Bone marrow (tissue), 2 donors: ENCODE data around the gene COL9A2.

Experiments used
- DNase-seq, 2 donors: peaks; one replicate each; lab custom pipeline; 2025; lab: John Stamatoyannopoulos, UW

The COL9A2 gene

DNA sequence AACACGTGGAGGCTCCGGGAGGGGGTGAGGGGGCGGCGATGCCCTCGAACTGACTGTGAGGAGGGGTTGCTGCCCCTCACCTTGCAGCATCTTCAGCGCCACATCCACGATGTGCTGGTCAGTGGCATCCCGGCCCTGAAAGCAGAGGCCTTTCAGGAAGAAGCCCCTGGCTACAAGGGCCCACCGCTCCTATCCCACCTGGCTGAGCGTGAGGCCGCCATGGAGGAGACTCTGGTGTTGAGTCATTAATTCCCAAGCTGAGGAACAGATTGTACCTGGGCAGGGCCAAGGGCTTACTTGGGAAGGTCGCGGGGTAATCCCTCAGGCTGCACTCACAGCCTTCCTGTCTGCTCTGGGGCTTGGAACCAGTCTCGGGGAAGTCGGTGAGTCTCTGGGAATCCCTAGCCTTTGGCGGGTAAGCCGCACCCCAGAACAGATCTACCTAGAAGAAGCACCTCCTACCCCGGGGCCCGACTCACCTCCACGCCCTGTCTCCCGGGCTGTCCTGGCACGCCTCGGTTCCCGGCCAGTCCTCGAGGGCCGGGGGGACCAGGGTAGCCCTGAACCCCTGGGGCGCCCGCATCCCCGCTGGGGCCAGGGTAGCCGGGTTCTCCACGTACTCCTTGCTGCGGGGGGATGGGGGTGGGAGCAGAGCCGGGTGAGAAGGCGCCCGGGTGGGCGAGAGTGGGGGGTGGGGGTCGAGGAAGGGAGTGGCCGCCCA is 13.9 kb downstream of the COL9A2 start:
- no peak for DNase-seq

DNA sequence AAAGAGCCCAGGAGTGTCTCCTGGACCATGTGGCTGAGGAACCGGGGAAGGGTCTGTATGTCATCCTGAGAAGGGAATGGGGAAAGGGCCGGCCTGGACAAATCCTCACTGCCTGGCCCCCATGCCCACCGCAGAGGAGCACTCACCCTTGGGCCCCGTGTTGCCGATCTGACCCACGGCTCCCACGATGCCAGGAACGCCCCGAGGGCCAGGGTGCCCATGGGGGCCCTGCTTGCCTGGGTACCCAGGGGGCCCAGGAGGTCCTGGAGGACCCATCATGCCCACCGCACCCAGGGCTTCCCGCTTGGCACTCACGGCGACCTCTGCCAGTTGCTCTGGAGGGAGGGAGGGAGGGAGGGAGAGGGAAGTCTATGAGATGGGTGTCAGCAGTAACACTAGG is 14.6 kb downstream of the COL9A2 start:
- DNase-seq: no peak

DNA sequence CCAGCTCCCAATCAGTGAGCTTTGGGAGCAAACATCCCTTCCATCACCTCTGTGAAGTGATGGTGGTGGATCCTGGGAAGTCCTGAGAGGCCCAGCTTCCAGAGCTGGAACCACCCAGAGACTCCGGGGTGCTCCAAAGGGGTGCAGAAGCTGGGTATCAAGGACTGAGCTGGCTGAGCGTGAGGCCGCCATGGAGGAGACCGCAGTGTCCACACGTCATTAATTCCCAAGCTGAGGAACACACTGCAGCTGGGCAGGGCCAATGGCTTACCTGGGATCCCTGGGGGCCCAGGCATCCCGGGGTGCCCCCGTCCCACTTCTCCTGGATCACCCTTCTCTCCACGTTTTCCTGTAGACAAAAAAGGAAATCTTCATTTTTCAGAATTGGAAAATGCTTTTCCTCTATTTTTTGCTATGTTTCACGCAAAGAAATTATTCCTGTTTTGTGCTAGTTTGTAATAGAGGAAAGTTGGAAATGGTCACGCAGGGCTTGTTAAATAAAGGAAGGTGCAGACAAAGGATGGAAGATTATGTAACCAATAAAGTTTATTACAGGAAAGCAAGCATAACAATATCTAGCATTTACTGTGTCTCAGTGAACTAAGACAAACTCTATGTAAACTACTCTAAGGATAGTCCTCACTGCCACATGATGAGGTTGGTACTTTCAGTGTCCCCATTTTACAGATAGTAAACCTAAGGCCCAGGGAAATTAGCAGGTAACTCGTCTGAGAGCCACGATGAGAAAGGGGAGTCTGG is 15.4 kb downstream of the COL9A2 start:
- DNase-seq: no peak

DNA sequence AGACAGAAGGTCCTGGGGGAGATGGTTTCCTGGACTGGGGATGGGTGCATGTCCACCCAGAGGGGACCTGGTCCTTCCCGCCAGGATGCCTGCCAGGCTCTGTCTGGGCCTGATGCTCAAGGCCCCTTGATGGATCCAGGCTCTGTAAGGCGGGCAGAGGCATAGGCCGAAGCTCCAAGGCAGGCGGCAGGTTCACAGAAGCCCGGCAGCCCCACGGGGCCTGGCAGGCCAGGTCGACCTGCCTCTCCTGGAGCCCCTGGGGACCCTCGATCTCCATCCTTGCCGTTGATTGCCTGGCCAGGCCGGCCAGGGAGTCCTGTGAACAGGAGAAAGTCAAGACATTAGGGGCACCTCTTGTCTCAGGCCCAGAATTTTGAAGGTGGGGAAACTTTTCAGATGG is 16.0 kb downstream of the COL9A2 start:
- DNase-seq: no peak

DNA sequence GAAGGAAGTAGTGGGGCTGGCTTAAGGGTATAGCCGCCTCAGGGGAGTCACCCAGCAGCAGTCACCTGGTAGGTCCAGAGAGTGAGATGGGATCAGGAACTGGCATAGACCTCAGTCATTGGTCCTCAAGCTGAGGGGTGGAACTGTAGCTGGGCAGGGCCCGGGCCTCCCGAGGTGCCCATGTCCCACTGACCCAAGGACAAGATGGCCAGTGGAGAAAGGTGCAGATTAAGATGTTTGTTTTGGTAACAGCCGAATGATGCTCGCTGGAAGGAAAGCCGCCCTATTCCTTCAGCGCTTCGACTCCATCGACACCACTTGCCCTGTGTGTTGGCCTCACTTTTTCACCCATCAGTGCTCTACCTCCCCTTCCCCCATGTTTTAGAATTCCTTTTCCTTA is 16.4 kb downstream of the COL9A2 start:
- DNase-seq: no peak

DNA sequence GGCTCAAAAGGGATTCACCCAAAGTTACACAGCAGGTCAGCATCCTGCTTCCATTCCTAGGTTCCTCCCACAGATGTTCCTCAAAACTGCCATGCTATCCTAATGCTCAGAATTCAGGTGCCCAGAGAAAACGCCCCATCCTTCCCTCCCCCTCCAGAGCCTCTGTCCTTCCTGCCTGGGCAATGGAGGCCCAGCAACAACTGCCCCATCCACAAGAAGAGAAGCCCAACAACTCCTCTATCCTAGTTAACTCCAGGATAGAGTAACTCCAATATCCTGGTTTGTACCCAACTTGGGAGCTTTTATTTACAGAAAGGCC is 16.9 kb downstream of the COL9A2 start:
- DNase-seq: no peak

DNA sequence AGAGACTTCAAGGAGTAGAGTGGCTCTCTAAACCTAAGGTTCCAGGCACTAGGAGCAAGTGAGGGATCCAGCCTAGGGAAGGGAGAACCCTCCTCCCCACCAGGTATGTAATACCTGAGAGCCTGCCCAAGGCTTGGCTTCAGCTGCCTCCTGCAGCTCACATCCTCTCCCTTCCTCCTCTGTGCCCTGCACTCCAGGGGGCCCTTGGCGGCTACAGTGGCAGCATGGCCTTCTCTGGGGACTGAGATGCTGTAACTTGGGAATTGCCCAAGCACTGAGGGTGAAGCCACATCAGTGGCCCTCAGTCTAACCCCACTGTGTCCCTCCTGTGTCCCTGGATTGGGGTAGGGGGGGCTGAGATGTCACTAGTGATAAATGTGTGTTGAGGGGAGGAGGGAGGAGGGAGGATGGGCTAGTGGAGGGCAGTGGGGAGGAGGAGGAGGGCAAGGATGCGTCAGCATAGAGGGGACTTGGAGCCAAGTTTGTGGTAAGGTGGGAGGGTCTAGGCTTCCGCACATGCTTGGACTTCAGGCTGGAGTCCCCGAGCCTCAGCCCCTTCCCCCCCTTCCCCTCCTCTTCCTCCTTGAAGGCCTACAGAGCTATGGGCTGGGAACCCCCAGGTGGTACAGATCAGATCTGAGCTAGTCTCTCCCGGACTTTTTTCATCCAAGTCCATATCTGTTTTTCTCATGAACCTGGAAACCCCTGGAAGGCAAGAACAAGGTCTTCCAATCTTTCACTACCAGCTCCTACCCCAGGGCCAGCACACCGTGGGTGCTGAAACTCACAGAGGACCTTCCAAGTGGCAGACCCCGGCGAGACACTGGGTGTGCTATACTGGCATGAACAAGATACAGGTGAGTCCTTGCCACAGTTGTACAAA is 17.5 kb downstream of the COL9A2 start:
- no peak for DNase-seq

DNA sequence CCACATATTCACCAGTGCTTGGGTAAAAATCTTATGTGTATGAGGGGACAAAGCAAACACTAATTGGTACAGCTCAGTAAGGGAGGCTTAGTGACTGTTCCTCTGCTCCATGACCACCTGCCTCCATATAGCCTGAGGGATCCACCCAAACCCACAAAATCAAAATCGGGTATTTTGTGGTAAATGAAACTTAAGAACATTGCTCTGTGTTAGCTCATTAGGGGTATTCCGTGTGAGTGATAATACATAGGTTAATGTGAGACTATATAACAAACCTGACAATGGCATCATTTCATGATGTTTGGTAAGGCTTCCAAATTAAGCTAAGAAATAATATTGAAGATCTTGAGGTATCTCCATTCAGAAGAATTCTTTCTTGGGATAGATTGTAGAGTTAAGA is 25.8 kb downstream of the COL9A2 start:
- DNase-seq: no peak

DNA sequence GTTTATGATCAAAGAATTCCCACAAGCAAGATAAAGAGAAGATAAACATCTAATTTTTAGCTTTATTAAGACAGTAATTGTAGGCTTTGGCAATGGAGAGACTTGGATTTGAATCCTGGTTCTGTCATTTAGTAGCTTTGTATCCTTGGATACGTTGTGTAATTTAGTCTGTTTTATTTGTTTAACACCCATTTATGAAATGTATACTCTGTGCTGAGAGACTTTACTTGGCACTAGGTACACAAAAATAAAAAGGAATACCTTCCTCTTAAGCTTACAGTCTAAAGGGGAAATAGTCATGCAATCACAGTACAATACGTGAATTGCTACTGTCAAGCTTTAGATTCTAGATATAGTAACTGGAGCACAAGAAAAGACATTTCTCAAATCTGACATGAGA is 35.2 kb downstream of the COL9A2 start:
- no peak for DNase-seq

DNA sequence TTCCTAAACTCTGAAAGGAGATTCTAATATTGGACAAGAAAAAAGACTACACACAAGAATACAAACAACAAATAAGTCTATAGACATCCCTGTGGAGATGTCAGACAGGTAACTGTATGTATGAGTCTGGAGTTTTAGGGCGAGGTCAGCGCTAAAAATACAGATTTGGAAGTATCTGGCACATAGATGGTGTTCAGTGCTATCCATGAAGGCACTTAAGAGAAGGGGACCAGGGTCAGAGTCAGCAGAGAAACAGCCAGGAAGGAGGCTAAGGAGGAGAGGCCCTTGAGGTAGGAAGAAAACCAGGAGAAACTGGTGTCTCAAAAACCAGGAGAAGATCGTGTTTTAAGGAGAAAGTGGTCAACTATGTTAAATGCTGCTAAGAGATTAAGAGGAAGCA is 41.0 kb downstream of the COL9A2 start:
- no peak for DNase-seq

DNA sequence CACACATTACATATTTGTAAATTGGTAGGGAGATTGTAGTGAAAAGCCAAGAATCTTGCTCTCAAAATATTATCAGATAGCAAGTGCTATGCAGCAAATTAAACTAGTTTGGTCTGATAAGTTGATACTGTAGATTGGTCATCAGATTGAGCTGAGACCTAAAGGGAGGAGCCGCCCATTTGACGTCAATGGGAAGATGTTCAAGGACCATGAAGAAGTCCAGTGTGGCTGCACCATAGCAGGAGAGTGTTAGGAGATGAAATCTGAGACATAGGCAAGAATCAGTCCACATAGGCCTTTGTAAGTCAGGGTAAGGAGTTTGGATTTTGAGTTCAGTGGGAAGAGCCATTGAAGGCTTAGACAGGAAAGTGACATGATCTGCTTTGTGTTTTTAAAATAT is 42.8 kb downstream of the COL9A2 start:
- DNase-seq: no peak

DNA sequence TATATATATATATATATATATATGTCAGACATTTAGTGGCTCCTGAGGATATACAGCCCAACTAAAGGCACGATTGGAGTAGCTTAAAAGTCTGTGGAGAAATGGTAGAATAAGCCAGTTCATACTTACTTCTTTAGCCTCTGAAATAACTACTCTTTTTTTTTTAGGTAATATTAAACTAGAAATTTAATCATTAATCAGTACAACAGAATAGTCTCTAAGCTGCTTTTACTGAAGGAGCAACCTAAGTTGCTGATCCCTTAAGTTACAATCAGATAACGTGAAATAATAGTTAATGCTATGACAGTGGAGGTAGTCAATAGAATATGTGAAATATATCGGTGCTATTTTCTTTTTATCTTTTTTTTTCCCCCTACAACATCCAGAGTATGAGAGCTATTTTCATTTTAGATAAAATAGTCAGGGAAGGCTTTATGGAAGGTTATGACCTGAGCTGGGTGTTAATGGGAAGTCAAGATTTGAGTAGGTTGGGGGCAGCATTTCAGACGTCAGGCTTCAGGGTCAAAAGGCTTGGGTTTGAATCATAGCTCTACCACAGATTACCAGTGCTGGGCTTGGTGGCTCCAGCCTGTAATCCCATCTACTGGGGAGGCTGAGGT is 43.4 kb downstream of the COL9A2 start:
- DNase-seq: no peak

DNA sequence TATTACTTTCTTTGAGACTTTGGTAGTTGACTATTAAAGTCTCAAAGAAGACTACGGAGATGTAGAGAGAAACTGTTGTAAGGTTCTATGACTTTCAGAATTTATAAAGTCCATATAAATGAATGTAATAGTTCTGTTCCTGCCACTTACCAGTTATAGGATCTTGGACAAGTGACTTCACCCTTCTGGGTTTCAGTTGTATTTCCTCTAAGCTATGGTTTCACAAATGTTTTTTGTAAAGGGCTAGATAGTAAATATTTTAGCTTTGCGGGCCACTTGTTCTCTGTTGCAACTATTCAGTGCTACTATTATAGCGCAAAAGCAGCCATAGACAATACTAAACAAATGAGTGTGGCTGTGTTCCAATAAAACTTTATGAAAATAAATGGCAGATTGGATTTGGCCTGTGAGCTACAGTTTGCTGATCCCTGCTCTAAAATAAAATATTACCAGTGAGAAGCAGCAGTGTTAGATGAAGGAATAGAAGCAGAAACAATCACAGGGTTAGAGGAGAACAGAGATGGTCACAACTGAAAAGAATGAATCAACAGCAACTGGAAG is 44.4 kb downstream of the COL9A2 start:
- DNase-seq: no peak

DNA sequence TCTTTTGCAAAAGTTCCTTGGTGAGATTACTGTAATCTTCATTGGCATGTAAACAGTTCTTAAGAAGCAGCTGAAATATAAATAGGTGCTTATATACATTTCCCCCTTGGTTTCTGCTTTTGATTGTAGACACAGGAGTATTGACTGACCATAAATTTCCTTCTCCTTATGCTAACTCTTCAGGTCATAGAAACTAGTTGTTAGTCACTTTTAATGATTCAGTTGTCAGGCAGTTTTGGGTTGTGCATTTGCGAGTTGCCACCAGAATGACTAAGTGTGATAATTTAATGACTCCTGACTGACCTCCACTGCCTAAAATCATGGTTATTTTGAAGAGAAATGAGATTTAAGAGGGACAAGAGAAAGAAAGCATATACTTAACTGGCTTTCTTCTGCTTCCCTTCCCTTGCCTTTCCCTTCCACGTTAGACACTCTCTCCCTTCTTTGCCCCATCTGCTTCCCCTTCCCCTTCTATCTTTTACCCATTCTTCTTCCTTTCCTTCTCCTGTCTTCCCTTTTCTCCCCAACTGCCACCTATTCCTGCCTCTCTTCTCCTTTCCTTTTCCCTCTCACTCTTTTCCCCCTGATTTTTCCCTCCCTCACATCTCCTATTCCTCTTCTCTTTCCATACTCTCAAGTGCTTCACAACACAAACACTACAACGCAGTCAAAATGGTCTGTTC is 46.8 kb downstream of the COL9A2 start:
- no peak for DNase-seq

DNA sequence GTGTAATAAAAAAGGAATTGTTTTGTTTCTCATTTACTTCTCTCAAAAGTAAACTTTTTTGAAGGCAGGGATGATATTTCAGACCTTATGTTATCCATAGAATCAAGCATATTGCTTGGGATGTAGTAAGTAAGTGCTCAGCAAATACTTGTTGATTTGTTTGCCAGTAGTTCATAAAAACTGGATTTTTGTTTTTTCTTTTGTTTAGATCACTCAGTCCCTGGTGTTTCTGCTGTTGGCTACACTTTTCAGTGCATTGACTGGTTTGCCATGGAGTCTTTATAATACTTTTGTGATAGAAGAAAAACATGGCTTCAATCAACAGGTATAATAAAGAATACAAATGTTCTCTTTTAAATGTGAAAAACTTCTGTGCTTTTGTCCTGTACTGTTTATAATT is 48.9 kb downstream of the COL9A2 start:
- DNase-seq: no peak

DNA sequence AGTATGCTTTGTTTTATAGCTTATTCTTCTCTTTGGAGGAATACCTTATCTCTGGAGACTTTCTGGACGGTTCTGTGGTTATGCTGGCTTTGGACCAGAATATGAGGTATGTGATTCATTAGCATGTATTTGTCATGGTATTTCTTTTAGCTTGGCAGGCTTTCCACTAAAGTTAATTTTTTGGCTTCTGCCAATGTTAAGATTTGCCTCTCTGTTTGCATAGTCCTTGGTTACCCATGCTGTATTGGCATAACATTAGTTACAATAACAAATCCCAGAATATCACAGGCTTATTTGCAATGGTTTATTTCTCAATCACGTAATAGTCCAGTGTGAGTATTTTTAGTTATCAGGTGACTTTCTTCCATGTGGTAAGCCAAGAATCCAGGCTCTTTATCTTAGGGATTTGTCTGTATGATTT is 49.3 kb downstream of the COL9A2 start:
- DNase-seq: no peak

DNA sequence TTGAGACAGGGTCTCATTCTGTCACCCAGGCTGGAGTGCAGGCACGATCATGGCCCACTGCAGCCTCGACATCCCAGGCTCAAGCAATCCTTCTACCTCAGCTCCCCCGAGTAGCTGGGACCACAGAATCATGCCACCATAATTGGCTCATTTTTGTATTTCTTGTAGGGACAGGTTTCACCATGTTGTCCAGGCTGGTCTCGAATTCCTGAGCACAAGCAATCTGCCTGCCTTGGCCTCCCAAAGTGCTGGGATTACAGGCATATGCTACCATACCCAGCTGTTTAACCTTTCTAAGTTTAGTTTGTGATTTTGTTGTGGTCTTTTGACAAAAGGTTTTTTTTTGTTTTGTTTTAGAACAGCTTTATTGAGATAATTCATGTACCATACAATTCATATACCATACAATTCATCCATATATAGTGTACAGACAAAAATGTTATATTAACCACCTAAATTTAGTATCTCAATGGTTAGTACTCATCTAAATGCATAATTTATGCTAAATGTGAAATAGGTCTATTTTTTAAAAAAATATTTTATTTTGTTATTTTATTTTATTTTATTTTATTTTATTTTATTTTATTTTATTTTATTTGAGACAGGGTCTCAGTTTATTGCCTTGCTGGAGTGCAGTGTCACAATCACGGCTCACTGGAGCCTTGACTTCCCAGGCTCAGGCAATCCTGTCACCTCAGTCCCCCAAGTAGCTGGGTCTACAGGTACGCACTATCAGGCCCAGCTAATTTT is 50.1 kb downstream of the COL9A2 start:
- DNase-seq: no peak

DNA sequence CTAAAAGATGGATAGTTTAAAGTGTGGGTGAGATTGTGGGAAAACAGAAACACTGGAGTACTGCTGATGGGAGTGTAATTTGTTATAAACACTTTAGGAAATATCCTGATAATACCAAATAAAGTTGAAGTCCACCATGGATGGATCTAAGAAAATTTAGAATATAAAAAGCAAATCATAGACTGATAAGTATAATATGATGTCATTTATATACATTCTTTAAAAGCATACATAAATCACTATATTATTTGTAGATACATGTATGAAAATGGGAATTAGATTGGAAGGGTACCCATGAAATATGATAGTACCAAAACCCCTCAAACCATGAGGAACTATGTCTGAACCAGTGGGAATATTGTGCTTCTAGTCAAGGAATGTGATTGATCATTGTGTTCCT is 51.2 kb downstream of the COL9A2 start:
- DNase-seq: no peak

DNA sequence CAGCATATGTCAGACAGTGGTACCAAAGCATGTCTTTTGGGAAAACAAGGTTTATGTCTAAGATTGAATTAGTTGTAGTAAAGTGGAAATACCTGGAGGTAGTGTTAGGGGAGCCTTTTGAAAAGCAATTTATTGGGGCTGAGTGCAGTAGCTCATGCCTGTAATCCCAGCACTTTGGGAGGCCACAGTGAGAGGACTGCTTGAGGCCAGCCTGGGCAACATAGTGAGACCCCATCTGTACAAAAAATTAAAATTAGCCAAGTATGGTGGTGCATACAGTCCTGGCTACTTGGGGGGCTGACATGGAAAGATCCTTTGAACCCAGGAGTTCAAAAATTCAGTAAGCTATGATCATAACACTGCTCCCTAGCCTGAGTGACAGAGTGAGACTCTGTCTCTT is 51.8 kb downstream of the COL9A2 start:
- DNase-seq: no peak

DNA sequence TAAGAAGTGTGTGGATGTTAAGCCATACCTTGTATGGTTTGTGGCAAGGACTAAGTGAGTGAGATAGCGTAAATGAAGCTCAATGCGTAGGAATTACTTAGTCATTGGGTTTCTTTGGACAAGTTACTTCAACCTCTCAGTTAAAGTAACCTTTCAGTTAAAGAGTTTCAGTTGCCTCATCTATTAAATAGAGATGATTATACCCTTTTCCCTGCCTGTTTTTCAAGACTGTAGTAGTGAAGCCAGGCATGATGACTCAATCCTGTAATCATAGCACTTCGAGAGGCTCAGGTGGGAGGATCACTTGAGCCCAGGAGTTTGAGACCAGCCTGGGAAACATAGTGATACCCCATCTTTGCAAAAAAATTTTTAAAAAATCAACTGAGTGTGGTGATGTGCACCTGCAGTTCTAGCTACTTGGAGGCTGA is 52.7 kb downstream of the COL9A2 start:
- no peak for DNase-seq

DNA sequence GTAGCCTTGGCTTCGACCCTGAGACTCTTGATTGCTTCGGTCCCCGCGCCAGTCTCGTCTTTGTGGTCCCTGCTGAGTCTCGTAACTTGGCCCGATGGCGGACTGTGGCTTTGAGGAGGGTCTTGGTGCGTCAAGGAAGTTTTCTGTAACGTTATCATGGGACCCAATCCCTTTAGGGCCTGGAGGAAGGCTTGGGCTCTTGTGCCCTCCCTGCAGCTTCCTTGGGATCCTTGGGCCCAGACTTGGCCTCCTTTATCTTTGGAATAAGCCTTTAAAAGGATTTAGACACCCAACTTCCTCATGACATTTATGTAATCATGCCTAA is 58.7 kb downstream of the COL9A2 start:
- DNase-seq: no peak
